NCI-H510A (cell line): Measurements from ENCODE around the gene LIN7B.
A peak's percentile ranks its signal among the peaks of the same experiment; 100 is the strongest.
"Not testable (repeated sequence)": the region's sequence is repeated elsewhere in the genome, so short reads cannot be mapped to it uniquely, and the experiment has no call there.

Source experiments
- DNase-seq: peaks from one replicate; lab custom pipeline; 2025; lab: John Stamatoyannopoulos, UW

The LIN7B gene

DNA sequence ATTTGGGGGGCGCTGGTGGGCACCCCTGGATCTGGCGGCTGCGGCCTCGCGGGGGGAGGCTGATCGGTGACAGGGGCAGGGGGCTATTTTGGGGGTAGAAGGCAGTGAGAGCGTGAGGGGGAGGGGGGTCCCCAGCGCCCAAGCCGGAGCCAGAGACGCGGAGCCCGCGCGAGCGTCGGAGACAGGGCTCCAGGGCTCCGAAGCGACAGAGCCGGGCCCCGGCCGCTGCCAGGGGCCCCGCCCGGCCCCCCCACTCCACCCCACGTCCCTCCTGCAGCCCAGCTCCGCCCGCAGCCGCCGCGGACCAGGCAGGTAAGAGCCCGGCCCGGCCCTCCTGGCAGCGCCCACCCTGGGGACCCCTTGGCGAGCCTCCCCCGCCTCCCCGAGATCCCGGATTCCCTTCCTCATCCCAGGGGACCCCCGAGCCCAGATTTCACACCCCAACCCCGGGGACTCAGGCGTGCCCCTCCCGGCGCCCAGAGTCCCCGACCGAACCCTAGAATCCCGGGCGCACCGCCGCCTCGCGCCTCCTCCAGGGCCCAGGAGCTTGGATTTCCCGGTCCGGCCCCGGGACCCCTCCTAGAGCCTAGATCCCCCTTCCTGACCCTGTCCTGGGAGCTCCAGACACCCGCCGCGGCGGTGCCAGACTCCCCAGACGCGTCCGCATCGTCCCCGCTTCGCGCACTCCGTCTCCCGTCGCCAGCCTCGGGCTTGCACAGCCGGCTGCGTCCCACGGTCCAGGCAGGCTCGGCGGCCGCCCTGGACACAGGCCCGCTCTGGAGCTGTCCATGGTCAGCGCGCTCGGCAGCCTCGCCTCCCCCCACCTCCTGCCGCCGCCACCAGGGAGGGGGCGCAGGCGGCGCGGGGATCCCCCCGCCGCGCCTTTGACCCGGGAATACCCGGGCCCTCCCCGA lies 5.5 kb downstream of the LIN7B start, which contains the start of gene PPFIA3:
TSS of gene PPFIA3 (plus strand) at position 134 of the 914 bp plus-strand sequence. CDS start 8,330 bp downstream, outside the sequence.
- no peak for DNase-seq

- DNase-seq = no peak
These were observed 6.1 kb downstream of the LIN7B start for GRCh38 chr19:49120325-49120683.

- no peak for DNase-seq
These were observed 6.7 kb downstream of the LIN7B start for GRCh38 chr19:49120868-49121267.

DNA sequence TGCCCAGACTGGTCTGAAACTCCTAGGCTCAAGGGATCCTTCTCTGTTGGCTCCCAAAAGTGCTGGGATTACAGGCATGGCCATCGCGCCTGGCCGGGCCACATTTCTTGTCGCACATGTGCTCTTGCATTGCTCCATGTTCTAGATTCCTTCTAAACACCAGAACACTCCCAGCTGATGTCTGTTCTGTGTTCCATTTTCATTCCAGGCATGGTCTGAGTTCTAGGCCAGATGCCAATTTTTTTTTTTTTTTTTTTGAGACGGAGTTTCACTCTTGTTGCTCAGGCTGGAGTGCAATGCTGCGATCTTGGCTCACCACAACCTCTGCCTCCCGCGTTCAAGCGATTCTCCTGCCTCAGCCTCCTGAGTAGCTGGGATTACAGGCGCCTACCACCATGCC lies 7.7 kb downstream of the LIN7B start:
- DNase-seq = not testable (repeated sequence)

GRCh38 chr19:49123285-49123684 lies 9.1 kb downstream of the LIN7B start:
- not testable (repeated sequence) for DNase-seq

- DNase-seq = no peak
These were observed 11.0 kb downstream of the LIN7B start for GRCh38 chr19:49125025-49125731.

DNA sequence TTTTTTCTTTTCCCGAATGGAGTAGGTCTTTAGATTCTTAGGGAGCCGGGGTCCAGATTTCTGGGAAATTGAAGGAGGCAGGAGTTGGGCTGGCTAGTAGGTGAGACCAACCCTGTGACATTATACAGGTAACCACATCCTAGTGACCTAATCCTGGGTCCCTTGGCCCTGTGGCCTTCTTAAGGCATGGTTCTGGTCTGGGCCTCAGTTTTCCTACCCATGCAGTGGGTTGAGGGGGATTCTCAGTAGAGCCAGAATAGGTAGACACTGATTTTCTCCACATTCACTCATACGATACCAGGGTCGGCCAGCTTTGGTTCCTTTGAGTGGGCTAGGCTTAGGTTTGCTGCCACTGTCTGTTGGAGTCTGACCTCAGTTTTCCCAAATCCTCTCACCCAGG lies 12.4 kb downstream of the LIN7B start:
- DNase-seq = no peak

DNA sequence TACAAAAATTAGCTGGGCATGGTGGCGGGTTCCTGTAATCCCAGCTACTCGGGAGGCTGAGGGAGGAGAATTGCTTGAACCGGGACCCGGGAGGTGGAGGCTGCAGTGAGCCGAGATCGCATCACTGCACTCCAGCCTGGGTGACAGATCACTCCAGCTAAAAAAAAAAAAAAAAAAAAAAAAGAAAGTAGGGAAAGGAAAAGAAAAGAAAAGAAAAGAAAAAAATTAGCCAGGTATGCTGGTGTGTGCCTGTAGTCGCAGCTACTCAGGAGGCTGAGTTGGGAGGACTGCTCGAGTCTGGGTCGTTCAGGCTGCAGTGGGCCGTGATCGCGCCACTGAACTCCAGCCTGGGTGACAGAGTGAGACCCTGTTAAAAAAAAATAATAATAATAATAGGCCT lies 13.1 kb downstream of the LIN7B start:
- not testable (repeated sequence) for DNase-seq

DNA sequence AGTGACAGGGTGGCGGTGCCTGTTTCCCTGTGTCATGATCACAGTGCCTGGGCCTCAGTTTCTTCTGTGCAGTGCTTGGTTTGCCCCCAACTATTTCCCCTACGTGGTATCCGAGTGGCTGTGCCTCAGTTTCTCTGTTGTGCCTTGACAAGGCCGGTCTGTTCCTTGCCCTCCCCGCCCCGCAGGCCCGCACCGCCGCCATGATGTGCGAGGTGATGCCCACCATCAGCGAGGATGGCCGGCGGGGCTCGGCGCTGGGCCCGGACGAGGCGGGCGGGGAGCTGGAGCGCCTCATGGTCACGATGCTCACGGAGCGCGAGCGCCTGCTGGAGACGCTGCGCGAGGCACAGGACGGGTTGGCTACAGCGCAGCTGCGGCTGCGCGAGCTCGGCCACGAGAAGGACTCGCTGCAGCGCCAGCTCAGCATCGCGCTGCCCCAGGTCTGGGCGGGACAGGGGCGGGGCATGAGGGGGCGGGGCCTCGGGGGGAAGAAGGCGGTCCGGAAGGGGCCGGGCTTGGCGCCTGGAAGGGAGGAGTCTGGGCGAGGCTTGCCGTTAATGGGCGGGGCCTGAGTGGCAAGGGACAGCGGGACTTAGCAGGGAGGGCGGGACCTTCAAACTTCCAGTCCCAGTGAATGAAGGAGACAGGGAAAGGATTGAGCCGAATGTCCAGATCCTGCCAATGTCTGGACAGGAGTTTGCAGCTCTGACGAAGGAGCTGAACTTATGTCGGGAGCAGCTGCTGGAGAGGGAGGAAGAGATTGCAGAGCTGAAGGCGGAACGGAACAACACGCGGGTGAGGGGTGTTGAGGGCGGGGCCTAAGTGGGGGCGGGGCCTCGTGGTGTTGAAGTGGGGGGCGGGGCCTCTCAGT lies 13.7 kb downstream of the LIN7B start:
- peak; percentile 79 for DNase-seq

- no peak for DNase-seq
These were observed 14.5 kb downstream of the LIN7B start for GRCh38 chr19:49128545-49129237.

- no peak for DNase-seq
These were observed 15.0 kb downstream of the LIN7B start for GRCh38 chr19:49129238-49129583.

DNA sequence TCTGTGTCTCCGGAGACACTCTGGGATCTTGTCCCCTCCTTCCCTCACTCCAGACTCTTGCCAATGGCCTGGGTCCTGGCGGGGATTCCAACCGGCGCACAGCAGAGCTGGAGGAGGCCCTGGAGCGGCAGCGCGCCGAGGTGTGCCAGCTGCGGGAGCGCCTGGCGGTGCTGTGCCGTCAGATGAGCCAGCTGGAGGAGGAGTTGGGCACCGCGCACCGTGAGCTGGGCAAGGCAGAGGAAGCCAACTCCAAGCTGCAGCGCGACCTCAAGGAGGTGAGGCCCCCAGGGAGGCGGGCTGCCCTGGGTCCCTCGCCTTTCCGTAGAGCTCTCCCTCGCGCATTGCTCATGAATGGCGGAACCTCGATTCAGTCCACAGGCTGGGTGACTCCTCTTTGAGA lies 16.2 kb downstream of the LIN7B start:
- DNase-seq = no peak

DNA sequence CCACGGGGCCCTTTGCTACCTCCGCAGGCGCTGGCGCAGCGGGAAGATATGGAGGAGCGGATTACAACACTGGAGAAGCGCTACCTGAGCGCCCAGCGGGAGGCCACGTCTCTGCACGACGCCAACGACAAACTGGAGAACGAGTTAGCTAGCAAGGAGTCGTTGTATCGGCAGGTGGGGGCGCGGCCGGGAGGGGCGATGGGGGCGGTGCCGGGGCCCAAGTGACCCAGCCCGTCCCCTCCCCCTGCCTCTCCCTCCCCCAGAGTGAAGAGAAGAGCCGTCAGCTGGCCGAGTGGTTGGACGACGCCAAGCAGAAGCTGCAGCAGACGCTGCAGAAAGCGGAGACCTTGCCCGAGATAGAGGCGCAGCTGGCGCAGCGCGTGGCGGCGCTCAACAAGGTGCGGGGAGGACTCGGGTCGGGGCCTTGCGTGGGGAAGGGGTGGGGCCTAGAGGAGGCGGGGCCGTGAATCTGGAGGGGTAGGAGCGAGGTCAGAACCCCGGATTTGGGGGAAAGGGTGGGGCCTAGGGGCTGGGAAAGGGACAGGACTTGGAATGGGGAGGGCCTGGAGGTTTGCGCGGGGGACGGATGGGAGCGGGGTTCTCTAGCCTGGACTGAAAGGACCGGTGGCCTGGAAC lies 18.9 kb downstream of the LIN7B start:
- peak; percentile 58 for DNase-seq

- no peak for DNase-seq
These were observed 19.7 kb downstream of the LIN7B start for GRCh38 chr19:49133621-49134454.

DNA sequence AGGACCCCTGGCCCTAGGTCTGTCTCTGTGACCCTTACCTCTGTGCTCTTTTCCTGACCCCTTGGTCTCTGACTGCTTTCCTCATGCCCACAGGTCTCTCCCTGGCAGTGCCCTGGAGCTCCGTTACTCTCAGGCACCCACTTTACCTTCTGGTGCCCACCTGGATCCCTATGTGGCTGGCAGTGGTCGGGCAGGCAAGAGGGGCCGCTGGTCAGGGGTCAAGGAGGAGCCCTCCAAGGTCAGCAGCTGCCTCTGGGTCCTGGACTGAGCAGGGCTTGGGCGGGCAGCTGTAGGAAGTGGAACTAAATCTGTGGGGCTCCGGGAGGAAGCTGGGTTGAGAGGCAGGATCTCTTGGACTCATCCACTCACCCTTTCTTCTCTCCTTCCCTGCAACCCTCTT lies 21.5 kb downstream of the LIN7B start:
- no peak for DNase-seq

GRCh38 chr19:49136771-49137171 lies 22.6 kb downstream of the LIN7B start:
- no peak for DNase-seq

DNA sequence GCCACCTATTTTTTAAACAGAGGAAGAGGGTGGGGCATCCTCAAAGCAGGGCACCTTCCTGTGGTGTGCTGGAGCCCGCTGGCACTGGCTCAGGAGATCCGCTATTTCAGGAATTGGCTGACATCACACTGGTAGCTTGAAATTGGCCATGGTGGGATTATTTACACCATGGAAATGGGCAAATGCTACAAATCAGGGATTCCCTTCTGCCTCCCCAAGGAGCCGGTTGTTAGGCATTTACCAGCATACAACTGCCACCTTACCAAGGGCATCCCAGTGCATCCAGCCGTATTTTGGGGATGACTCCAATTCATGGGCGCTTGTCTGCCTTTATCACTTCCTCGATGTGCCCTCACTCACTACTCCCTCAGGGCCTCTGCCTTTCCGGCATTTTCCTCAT lies 26.8 kb downstream of the LIN7B start:
- DNase-seq = no peak

DNA sequence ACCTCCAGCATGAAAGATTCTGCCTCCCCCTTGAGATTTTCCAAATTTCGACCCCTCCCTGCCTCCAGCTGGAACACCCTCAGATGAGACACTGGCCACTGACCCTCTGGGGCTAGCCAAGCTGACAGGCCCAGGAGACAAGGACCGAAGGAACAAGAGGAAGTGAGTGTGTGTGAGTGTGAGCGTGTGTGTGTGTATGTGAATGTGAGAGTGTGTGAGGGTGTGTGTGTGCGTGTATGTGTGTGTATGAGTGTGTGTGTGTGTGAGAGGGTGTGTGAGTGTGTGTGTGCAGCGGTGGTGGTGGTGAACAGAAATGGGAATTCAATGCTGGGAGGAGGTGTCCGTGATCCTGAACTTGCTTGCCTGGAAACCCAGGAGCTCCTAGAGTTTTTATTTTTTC lies 27.2 kb downstream of the LIN7B start:
- no peak for DNase-seq

- DNase-seq = peak; percentile 80
These were observed 28.7 kb downstream of the LIN7B start for GRCh38 chr19:49142866-49143335.
